A673 (cell line): ENCODE measurements around the gene GJB5.

ENCODE experiments used
- EZH2 ChIP-seq: fragments of 200-600 bp; sonication (generic); IDR thresholded peaks from 2 replicates; pipeline ENCODE4 v1.6.1; 2017; ENCODE audit warnings: borderline replicate concordance, low read depth, mild to moderate bottlenecking, mixed read lengths, antibody characterized with exemption, low read length; ENCODE audit not compliant: poor library complexity, severe bottlenecking
- TF ChIP-seq, protein P1 (sequence below): fragments of 300-800, 200-600 bp; sonication (generic); conservative IDR thresholded peaks from 2 replicates; pipeline ENCODE4 v1.5.1; 2017; ENCODE audit warnings: low read depth, mild to moderate bottlenecking, antibody characterized with exemption, low read length, moderate library complexity, mixed read lengths

DNA sequence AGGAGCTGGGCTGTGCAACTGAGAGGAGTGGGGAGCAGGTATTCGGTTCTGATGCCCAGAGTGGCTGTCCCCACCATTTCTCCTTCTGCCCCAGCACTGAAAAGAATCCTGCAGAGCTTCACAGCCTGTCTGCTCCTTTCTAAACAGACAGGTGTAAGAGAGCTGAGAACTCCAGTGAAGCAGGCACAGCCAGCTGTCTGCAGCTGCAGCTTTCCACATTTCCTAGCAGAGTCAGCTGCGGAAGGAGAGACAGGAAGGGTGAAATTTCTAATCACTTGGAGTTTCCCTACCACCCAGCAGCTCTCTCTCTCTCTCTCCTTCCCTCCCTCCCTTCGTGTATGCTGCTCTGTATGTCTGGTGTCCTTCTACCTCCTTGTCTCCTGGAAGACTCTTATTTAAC, 40.5 kb upstream of the GJB5 start:
- TF ChIP-seq, protein P1, sequence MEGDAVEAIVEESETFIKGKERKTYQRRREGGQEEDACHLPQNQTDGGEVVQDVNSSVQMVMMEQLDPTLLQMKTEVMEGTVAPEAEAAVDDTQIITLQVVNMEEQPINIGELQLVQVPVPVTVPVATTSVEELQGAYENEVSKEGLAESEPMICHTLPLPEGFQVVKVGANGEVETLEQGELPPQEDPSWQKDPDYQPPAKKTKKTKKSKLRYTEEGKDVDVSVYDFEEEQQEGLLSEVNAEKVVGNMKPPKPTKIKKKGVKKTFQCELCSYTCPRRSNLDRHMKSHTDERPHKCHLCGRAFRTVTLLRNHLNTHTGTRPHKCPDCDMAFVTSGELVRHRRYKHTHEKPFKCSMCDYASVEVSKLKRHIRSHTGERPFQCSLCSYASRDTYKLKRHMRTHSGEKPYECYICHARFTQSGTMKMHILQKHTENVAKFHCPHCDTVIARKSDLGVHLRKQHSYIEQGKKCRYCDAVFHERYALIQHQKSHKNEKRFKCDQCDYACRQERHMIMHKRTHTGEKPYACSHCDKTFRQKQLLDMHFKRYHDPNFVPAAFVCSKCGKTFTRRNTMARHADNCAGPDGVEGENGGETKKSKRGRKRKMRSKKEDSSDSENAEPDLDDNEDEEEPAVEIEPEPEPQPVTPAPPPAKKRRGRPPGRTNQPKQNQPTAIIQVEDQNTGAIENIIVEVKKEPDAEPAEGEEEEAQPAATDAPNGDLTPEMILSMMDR, result no peak
- no peak for TF ChIP-seq EZH2
